Immature natural killer cell (primary cell): ENCODE data around the gene DNER. TPM values are rescaled to one million over a fixed set of nuclear protein-coding genes. Genes with fewer than 3 reads are reported as not detected.
"Not testable (repeated sequence)": the region's sequence is repeated elsewhere in the genome, so short reads cannot be mapped to it uniquely, and the experiment has no call there.

Source experiments
- DNase-seq, 3 donors: peaks; one replicate each; pipeline ENCODE4 v3.0.0; 2022; ENCODE audit warnings: mixed read lengths in 1 of 3
- H3K27ac Mint-ChIP-seq, 6 donors: one replicate each; pipeline ENCODE4 v1.8.0; 2020; ENCODE audit warnings: mixed read lengths in 6 of 6, mild to moderate bottlenecking in 5 of 6, inconsistent platforms in 4 of 6, moderate library complexity in 3 of 6
- H3K27me3 Mint-ChIP-seq, 3 donors: one replicate each; pipeline ENCODE4 v1.8.0; 2020 to 2021; ENCODE audit warnings: low read depth in 3 of 3, mild to moderate bottlenecking in 3 of 3, mixed read lengths in 3 of 3, moderate library complexity in 3 of 3, inconsistent platforms in 1 of 3
- H3K36me3 Mint-ChIP-seq, 3 donors: one replicate each; pipeline ENCODE4 v1.8.0; 2020; ENCODE audit warnings: mixed read lengths in 3 of 3, inconsistent platforms in 2 of 3, mild to moderate bottlenecking in 2 of 3
- H3K4me1 Mint-ChIP-seq, 2 donors: one replicate each; pipeline ENCODE4 v1.8.0; 2020; ENCODE audit warnings: inconsistent platforms in 2 of 2, mild to moderate bottlenecking in 2 of 2, mixed read lengths in 2 of 2, moderate library complexity in 1 of 2
- H3K4me3 Mint-ChIP-seq, 5 donors: one replicate each; pipeline ENCODE4 v1.8.0; 2020; ENCODE audit warnings: mild to moderate bottlenecking in 5 of 5, mixed read lengths in 5 of 5, inconsistent platforms in 3 of 5, moderate library complexity in 3 of 5
- H3K9me3 Mint-ChIP-seq, 6 donors: one replicate each; pipeline ENCODE4 v1.8.0; 2020; ENCODE audit warnings: mild to moderate bottlenecking in 6 of 6, mixed read lengths in 6 of 6, inconsistent platforms in 4 of 6, moderate library complexity in 3 of 6
- polyA plus RNA-seq, 3 donors: library from polyadenylated mRNA; unstranded; fragments of 300-500 nt; fragmentation: Illumina TruSeq; gene quantifications; one replicate each; pipeline ENCODE4 v1.2.3, GENCODE V29; 2021

DNER gene
- polyA plus RNA-seq, 3 donors from 2014 or later, result not detected

- Mint-ChIP-seq H3K36me3 (no peaks in the 10 kb centered on the region), H3K27ac (no peak overlapping the region), H3K4me1 (no peaks in the 10 kb centered on the region), H3K4me3 (no peak overlapping the region), H3K9me3 (peaks cover 0 to 8% (median 5%) of the 10 kb centered on the region in 6 donors), H3K27me3 (peaks cover 0 to 4% (median under 1%) of the 10 kb centered on the region in 3 donors)
- no peak for DNase-seq
Measured at GRCh38 chr2:229363185-229363814, 351.1 kb downstream of the DNER start.

- H3K4me3 Mint-ChIP-seq, result no peak overlapping the region
- H3K4me1 Mint-ChIP-seq, result no peaks in the 10 kb centered on the region
- peaks cover 0 to 5% (median 0%) of the 10 kb centered on the region in 6 donors for H3K9me3 Mint-ChIP-seq
- no peak for DNase-seq
- peaks cover 0 to 1% (median 0%) of the 10 kb centered on the region in 3 donors for H3K27me3 Mint-ChIP-seq
- no peak overlapping the region for H3K27ac Mint-ChIP-seq
- no peaks in the 10 kb centered on the region for H3K36me3 Mint-ChIP-seq
Measured at GRCh38 chr2:229350883-229351282, 363.5 kb downstream of the DNER start.

DNA sequence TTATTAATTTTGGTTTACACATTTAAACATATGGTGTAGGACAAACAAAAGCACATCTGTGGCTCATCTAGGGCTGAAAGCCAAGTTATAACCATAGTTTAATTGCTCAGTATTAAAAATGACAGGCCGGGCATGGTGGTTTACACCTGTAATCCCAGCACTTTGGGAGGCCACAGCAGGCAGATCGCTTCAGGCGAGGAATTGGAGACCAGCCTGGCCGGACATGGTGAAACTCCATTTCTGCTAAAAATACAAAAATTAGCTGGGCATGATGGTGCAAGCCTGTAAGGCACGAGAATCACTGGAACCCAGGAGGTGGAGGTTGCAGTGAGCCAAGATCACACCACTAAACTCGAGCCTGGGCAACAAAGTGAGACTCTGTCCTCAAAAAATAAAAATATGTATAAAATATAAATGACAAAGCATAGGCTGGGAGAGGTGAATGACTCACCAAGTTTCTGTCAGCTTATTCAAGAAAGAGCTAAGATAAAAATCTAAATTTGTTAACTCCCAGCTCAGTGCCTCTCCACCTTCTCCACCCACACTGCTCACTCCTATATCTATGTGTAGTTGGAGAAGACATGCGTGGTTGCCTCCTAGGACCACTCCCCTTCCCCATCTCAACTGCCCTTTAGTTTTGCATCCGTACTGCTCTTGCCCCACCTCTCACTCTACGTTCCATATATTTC, 364.1 kb downstream of the DNER start:
- DNase-seq, result no peak
- Mint-ChIP-seq H3K36me3 (no peaks in the 10 kb centered on the region), H3K27me3 (peaks cover 0 to 1% (median 0%) of the 10 kb centered on the region in 3 donors), H3K9me3 (peaks cover 0 to 5% (median 0%) of the 10 kb centered on the region in 6 donors), H3K4me3 (no peak overlapping the region), H3K27ac (no peak overlapping the region), H3K4me1 (no peaks in the 10 kb centered on the region)

GRCh38 chr2:229348128-229348527, 366.2 kb downstream of the DNER start:
- no peaks in the 10 kb centered on the region for H3K36me3 Mint-ChIP-seq
- DNase-seq, result no peak
- no peaks in the 10 kb centered on the region for H3K4me1 Mint-ChIP-seq
- no peak overlapping the region for H3K27ac Mint-ChIP-seq
- H3K9me3 Mint-ChIP-seq, result peaks cover 0 to 5% (median 0%) of the 10 kb centered on the region in 6 donors
- H3K27me3 Mint-ChIP-seq, result peaks cover 0 to 1% (median 0%) of the 10 kb centered on the region in 3 donors
- no peak overlapping the region for H3K4me3 Mint-ChIP-seq

GRCh38 chr2:229346816-229347540, 367.4 kb downstream of the DNER start:
- Mint-ChIP-seq H3K36me3 (no peaks in the 10 kb centered on the region), H3K27ac (no peak overlapping the region), H3K9me3 (peaks cover 0 to 5% (median 0%) of the 10 kb centered on the region in 6 donors), H3K27me3 (peaks cover 0 to 1% (median 0%) of the 10 kb centered on the region in 3 donors), H3K4me3 (no peak overlapping the region), H3K4me1 (no peaks in the 10 kb centered on the region)
- no peak for DNase-seq

DNA sequence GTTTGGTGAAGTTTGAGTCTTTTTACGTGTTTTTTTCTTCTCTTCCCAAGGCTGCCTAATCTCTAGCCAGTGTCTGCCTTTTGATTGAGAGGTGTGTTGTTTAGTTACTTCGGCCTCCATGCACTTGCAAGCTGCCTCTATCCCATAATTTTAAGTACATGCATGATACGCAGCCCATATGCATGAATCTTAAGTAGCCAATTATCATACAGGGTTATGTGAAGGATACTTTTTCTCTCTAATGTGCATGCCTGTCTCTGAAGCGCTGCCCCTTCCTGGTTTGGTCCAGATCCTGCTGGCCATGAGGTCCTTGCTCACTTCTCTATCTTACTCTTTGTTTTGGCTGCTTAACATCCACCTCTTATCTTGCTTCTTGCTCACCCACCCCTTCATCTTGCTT, 369.4 kb downstream of the DNER start:
- no peak for DNase-seq
- Mint-ChIP-seq H3K36me3 (no peaks in the 10 kb centered on the region), H3K27me3 (peaks cover 0 to 1% (median 0%) of the 10 kb centered on the region in 3 donors), H3K27ac (no peak overlapping the region), H3K9me3 (peaks cover 0 to 3% (median 0%) of the 10 kb centered on the region in 6 donors), H3K4me1 (no peaks in the 10 kb centered on the region), H3K4me3 (no peak overlapping the region)

GRCh38 chr2:229344151-229344551, 370.2 kb downstream of the DNER start:
- Mint-ChIP-seq H3K27ac (no peak overlapping the region), H3K9me3 (peaks cover 0 to 3% (median 0%) of the 10 kb centered on the region in 6 donors), H3K4me1 (no peaks in the 10 kb centered on the region)

DNA sequence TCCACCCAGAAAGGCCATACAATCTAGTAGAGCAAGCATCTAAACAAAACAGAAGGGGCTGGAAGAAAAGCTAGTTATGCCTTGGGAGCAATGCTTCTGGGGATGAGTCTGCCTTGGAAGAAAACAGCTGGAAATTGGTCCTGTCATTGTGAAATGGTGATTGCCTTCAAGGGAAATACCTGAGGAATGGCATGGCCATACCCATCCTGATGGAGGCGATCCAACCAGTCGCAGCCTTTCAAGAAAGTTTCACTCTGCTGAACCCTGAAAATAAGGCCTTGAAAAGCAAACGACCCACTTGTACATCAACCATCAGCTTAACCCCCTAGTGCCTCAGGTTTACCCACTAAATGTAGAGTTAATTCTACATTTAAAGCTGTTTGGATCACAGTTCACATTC, 370.7 kb downstream of the DNER start:
- H3K36me3 Mint-ChIP-seq, result no peaks in the 10 kb centered on the region
- H3K4me3 Mint-ChIP-seq, result no peak overlapping the region
- H3K9me3 Mint-ChIP-seq, result peaks cover 0 to 3% (median 0%) of the 10 kb centered on the region in 6 donors
- no peaks in the 10 kb centered on the region for H3K4me1 Mint-ChIP-seq
- no peak for DNase-seq
- H3K27ac Mint-ChIP-seq, result no peak overlapping the region
- H3K27me3 Mint-ChIP-seq, result peaks cover 0 to 1% (median 0%) of the 10 kb centered on the region in 3 donors

More at GRCh38 chr2:229344151-229344551, 370.2 kb downstream of the DNER start:
- Mint-ChIP-seq H3K36me3 (no peaks in the 10 kb centered on the region), H3K27me3 (peaks cover 0 to 1% (median 0%) of the 10 kb centered on the region in 3 donors), H3K4me3 (no peak overlapping the region)
- DNase-seq, result no peak

DNA sequence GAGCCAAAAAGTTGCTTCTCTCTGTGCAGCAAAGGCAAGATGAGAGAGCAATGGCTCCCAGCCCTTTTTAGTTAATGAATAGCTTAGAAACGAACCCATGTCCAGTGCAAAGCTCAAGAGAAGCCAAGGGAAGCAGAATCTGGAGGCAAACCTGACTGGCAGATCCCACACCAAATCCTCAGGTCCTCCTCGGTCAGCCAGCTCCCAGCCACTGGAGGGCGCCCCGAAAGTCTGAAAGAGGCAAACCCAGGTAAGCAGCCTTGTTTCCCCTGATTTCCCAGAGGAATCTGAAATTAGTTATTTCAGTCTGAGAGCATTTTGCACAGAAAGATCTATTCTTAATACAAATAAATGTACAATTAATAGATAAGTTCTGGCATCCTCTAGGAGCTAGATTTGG, 372.0 kb downstream of the DNER start:
- Mint-ChIP-seq H3K27ac (no peak overlapping the region), H3K36me3 (no peaks in the 10 kb centered on the region), H3K4me3 (no peak overlapping the region), H3K4me1 (no peaks in the 10 kb centered on the region), H3K9me3 (peaks cover 0 to 3% (median 0%) of the 10 kb centered on the region in 6 donors), H3K27me3 (no peaks in the 10 kb centered on the region)
- DNase-seq, result no peak

DNA sequence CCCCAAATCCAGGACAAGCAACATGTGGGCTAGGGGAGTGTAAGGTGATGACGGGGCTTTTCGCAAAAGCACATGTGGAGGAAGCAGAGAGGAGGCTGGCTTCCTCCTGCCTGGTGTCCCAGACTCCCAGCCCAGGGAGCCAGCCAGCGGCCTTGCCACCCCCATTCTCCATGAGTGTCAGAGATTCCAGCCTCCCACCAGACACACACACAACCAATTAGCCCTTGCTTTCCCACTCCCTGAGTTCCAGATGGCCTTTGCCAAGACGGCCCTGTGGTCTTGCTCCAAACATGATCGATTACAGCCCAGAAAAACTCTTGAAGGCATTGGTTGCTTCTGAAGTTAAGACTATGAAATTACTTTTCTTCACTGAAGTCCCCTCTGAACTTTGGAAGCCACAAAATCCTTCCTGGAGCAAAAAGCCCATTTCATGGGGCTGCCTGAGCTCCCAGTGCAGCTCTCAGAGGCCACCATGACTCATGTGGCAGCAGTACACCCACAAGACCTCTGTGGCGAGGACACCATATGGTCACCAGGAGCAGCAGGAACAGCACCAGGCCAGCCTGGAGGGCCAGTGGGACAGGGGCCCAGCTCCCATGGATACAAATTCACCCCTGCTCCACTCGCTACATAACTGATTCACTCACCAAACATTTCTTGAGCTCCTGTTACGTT, 374.1 kb downstream of the DNER start:
- H3K27me3 Mint-ChIP-seq, result peaks cover 0 to 3% (median 0%) of the 10 kb centered on the region in 3 donors
- H3K27ac Mint-ChIP-seq, result no peak overlapping the region
- H3K4me3 Mint-ChIP-seq, result no peak overlapping the region
- H3K36me3 Mint-ChIP-seq, result no peaks in the 10 kb centered on the region
- H3K9me3 Mint-ChIP-seq, result no peaks in the 10 kb centered on the region
- DNase-seq, result no peak
- H3K4me1 Mint-ChIP-seq, result no peaks in the 10 kb centered on the region

- H3K27ac Mint-ChIP-seq, result no peak overlapping the region
- no peak overlapping the region for H3K4me3 Mint-ChIP-seq
- H3K36me3 Mint-ChIP-seq, result no peaks in the 10 kb centered on the region
- no peak for DNase-seq
- no peaks in the 10 kb centered on the region for H3K9me3 Mint-ChIP-seq
- H3K27me3 Mint-ChIP-seq, result peaks cover 0 to 3% (median 0%) of the 10 kb centered on the region in 3 donors
- no peaks in the 10 kb centered on the region for H3K4me1 Mint-ChIP-seq
Measured at GRCh38 chr2:229339618-229340017, 374.7 kb downstream of the DNER start.

- not testable (repeated sequence) for H3K4me3 Mint-ChIP-seq, H3K9me3 Mint-ChIP-seq, H3K4me1 Mint-ChIP-seq, H3K27me3 Mint-ChIP-seq, H3K36me3 Mint-ChIP-seq, H3K27ac Mint-ChIP-seq, DNase-seq
Measured at GRCh38 chr2:229339171-229339570, 375.2 kb downstream of the DNER start.

- H3K27me3 Mint-ChIP-seq, result peaks cover 0 to 6% (median 3%) of the 10 kb centered on the region in 3 donors
- H3K4me1 Mint-ChIP-seq, result no peaks in the 10 kb centered on the region
- H3K27ac Mint-ChIP-seq, result no peak overlapping the region
- DNase-seq, result no peak
- H3K36me3 Mint-ChIP-seq, result no peaks in the 10 kb centered on the region
- H3K4me3 Mint-ChIP-seq, result no peak overlapping the region
- no peaks in the 10 kb centered on the region for H3K9me3 Mint-ChIP-seq
Measured at GRCh38 chr2:229335877-229336346, 378.4 kb downstream of the DNER start.
